H1 (cell line): ENCODE measurements around the gene SPECC1. TPM values are rescaled to one million over a fixed set of nuclear protein-coding genes. Genes with fewer than 3 reads are reported as not detected.

Experiments
- CTCF ChIA-PET: fragments of 300-600 bp; sonication (Branson Sonifier 250); formaldehyde crosslinking; loops from one replicate; lab custom pipeline; 2021; ENCODE audit not compliant: partially characterized antibody; lab: Charles Lee
- POLR2A ChIA-PET: fragments of 300-600 bp; sonication (Branson Sonifier 250); formaldehyde crosslinking; loops from one replicate; lab custom pipeline; 2021; ENCODE audit warnings: inconsistent platforms; ENCODE audit not compliant: partially characterized antibody; lab: Charles Lee
- DNase-seq, 2 experiments: peaks; one replicate each; pipeline versions ENCODE4 v3.0.0 to v3.0.0-alpha.2; 2010 to 2022; ENCODE audit warnings: low spot score in 2 of 2, low read depth in 1 of 2, mixed read lengths in 1 of 2
- FAIRE-seq: peaks from 2 replicates; lab custom pipeline; 2011; peaks lifted over from hg19 to GRCh38; lab: Jason Lieb, UNC
- H2AFZ ChIP-seq: 2 replicates; pipeline ENCODE4 v1.8.1; 2012; ENCODE audit warnings: low read length, inconsistent platforms
- H2AK5ac ChIP-seq: 2 replicates; pipeline ENCODE4 v1.6.1; 2013; ENCODE audit warnings: low read depth, low read length
- H2BK120ac ChIP-seq: replicated peaks from 2 replicates; pipeline ENCODE3; 2013; ENCODE audit warnings: low read depth, low read length, inconsistent platforms
- H2BK12ac ChIP-seq: 2 replicates; pipeline ENCODE4 v1.6.1; 2013; ENCODE audit warnings: low read depth, low read length
- H2BK15ac ChIP-seq: 2 replicates; pipeline ENCODE4 v1.6.1; 2013; ENCODE audit warnings: low read length
- H2BK20ac ChIP-seq: 2 replicates; pipeline ENCODE4 v1.6.1; 2013; ENCODE audit warnings: low read length
- H2BK5ac ChIP-seq: 2 replicates; pipeline ENCODE4 v1.6.1; 2013; ENCODE audit warnings: low read depth, low read length
- H3K14ac ChIP-seq: 2 replicates; pipeline ENCODE4 v1.6.1; 2013; ENCODE audit warnings: inconsistent platforms; ENCODE audit not compliant: insufficient read length
- H3K18ac ChIP-seq: 2 replicates; pipeline ENCODE4 v1.6.1; 2013; ENCODE audit warnings: low read length; ENCODE audit errors: extremely low read depth
- H3K23ac ChIP-seq: 2 replicates; pipeline ENCODE4 v1.6.1; 2013; ENCODE audit warnings: inconsistent platforms; ENCODE audit not compliant: insufficient read length
- H3K23me2 ChIP-seq: 2 replicates; pipeline ENCODE4 v1.6.1; 2013; ENCODE audit warnings: low read depth, low read length
- H3K27ac ChIP-seq: 2 replicates; pipeline ENCODE4 v1.6.1; 2011; ENCODE audit warnings: low read depth, low read length, inconsistent platforms
- H3K27me3 ChIP-seq, 4 experiments: replicated peaks in 1 of 4; 1 replicate in 1 of 4; 2 replicates in 3 of 4; pipeline versions ENCODE4 v1.6.1 to v1.8.1; 2011 to 2013; ENCODE audit warnings: low read length in 3 of 4, mild to moderate bottlenecking in 3 of 4, inconsistent platforms in 2 of 4, mixed read lengths in 2 of 4, moderate library complexity in 1 of 4; ENCODE audit not compliant: control insufficient read depth in 3 of 4, insufficient read depth in 3 of 4; ENCODE audit errors: extremely low read depth in 1 of 4
- H3K36me3 ChIP-seq, 4 experiments: 2 replicates each; pipeline versions ENCODE4 v1.6.1 to v1.8.1; 2011 to 2013; ENCODE audit warnings: mild to moderate bottlenecking in 4 of 4, low read length in 3 of 4, moderate library complexity in 2 of 4, control low read depth in 1 of 4, inconsistent platforms in 1 of 4; ENCODE audit not compliant: insufficient read depth in 4 of 4, control insufficient read depth in 2 of 4
- H3K4ac ChIP-seq: replicated peaks from 2 replicates; pipeline ENCODE3; 2013; ENCODE audit warnings: low read length, low read depth, mixed read lengths, inconsistent platforms; ENCODE audit not compliant: insufficient read length
- H3K4me1 ChIP-seq, 4 experiments: replicated peaks in 1 of 4; 1 replicate in 1 of 4; 2 replicates in 3 of 4; pipeline versions ENCODE4 v1.6.1 to v1.8.1; 2011 to 2013; ENCODE audit warnings: low read length in 3 of 4, inconsistent platforms in 2 of 4, mixed read lengths in 1 of 4; ENCODE audit not compliant: insufficient read depth in 4 of 4, control insufficient read depth in 3 of 4
- H3K4me2 ChIP-seq, 2 experiments: 2 replicates each; pipeline versions ENCODE4 v1.6.1 to v1.8.1; 2011 to 2013; ENCODE audit warnings: low read depth in 2 of 2, low read length in 2 of 2, control low read depth in 1 of 2, inconsistent platforms in 1 of 2, mild to moderate bottlenecking in 1 of 2; ENCODE audit not compliant: insufficient read depth in 1 of 2
- H3K4me3 ChIP-seq, 4 experiments: fragments of 200-600, 300-600 bp in 1 of 4; sonication (generic), shearing (Covaris generic), sonication (Bioruptor Twin) in 1 of 4; 2 replicates each; pipeline versions ENCODE4 v1.5.1 to v1.8.1; 2011 to 2016; ENCODE audit warnings: low read length in 4 of 4, low read depth in 3 of 4, control low read depth in 2 of 4, inconsistent platforms in 2 of 4, mild to moderate bottlenecking in 2 of 4, mixed read lengths in 1 of 4, moderate library complexity in 1 of 4; ENCODE audit not compliant: insufficient read depth in 2 of 4; ENCODE audit errors: extremely low read depth in 1 of 4
- H3K56ac ChIP-seq: replicated peaks from 2 replicates; pipeline ENCODE3; 2013; ENCODE audit warnings: low read depth, mild to moderate bottlenecking, mixed read lengths, low read length, inconsistent platforms; ENCODE audit not compliant: insufficient read length
- H3K79me1 ChIP-seq: 2 replicates; pipeline ENCODE4 v1.6.1; 2013; ENCODE audit warnings: low read depth, low read length, control low read depth
- H3K79me2 ChIP-seq, 2 experiments: 2 replicates each; pipeline versions ENCODE4 v1.6.1 to v1.8.1; 2012 to 2013; ENCODE audit warnings: low read length in 2 of 2, mild to moderate bottlenecking in 2 of 2, inconsistent platforms in 1 of 2; ENCODE audit not compliant: insufficient read depth in 2 of 2, control insufficient read depth in 1 of 2
- H3K9ac ChIP-seq, 4 experiments: replicated peaks in 1 of 4; 1 replicate in 1 of 4; 2 replicates in 3 of 4; pipeline versions ENCODE4 v1.6.1 to v1.8.1; 2011 to 2013; ENCODE audit warnings: low read depth in 3 of 4, low read length in 3 of 4, control low read depth in 2 of 4, mild to moderate bottlenecking in 2 of 4, moderate library complexity in 2 of 4, inconsistent platforms in 1 of 4; ENCODE audit errors: extremely low read depth in 1 of 4
- H3K9me3 ChIP-seq, 2 experiments: 2 replicates each; pipeline versions ENCODE4 v1.6.1 to v1.8.1; 2012 to 2013; ENCODE audit warnings: mild to moderate bottlenecking in 2 of 2, moderate library complexity in 2 of 2, control low read depth in 1 of 2, inconsistent platforms in 1 of 2, low read depth in 1 of 2, low read length in 1 of 2, mixed read lengths in 1 of 2; ENCODE audit not compliant: insufficient read depth in 2 of 2
- H4K20me1 ChIP-seq, 2 experiments: replicated peaks in 1 of 2; 2 replicates each; pipeline versions ENCODE3 to v1.8.1; 2011 to 2013; ENCODE audit warnings: inconsistent platforms in 2 of 2, low read length in 2 of 2, mild to moderate bottlenecking in 1 of 2; ENCODE audit not compliant: insufficient read depth in 2 of 2, control insufficient read depth in 1 of 2
- H4K5ac ChIP-seq: 2 replicates; pipeline ENCODE4 v1.6.1; 2013; ENCODE audit warnings: low read length, low read depth, mixed read lengths, inconsistent platforms; ENCODE audit not compliant: insufficient read length
- H4K8ac ChIP-seq: 2 replicates; pipeline ENCODE4 v1.8.0; 2013; ENCODE audit warnings: mild to moderate bottlenecking, moderate library complexity, low read length, inconsistent platforms; ENCODE audit not compliant: insufficient read depth; ENCODE audit errors: extremely low read depth
- H4K91ac ChIP-seq: replicated peaks from 2 replicates; pipeline ENCODE3; 2013; ENCODE audit warnings: low read length, mixed read lengths, inconsistent platforms; ENCODE audit not compliant: insufficient read length
- BCL11A ChIP-seq, 2 experiments: IDR thresholded peaks; one replicate each; pipeline ENCODE4 v1.6.1; 2011; ENCODE audit warnings: low read depth in 2 of 2, low read length in 2 of 2, mild to moderate bottlenecking in 2 of 2
- BRCA1 ChIP-seq: IDR thresholded peaks from 2 replicates; pipeline ENCODE4 v1.6.1; 2012; ENCODE audit warnings: low read depth, low read length, improper control_type of control experiment
- CEBPB ChIP-seq: IDR thresholded peaks from 2 replicates; pipeline ENCODE4 v1.6.1; 2012; ENCODE audit warnings: low read depth, low read length
- CREB1 ChIP-seq: IDR thresholded peaks from 2 replicates; pipeline ENCODE4 v1.6.1; 2012; ENCODE audit warnings: inconsistent platforms
- E2F6 ChIP-seq: IDR thresholded peaks from 2 replicates; pipeline ENCODE4 v1.6.1; 2012; ENCODE audit warnings: inconsistent platforms
- EGR1 ChIP-seq: IDR thresholded peaks from 2 replicates; pipeline ENCODE4 v1.6.1; 2011; ENCODE audit warnings: low read depth, low read length, borderline replicate concordance
- FOSL1 ChIP-seq: IDR thresholded peaks from 2 replicates; pipeline ENCODE4 v1.6.1; 2011; ENCODE audit warnings: mild to moderate bottlenecking, low read depth, low read length, moderate library complexity; ENCODE audit not compliant: insufficient read depth
- JUND ChIP-seq: IDR thresholded peaks from 2 replicates; pipeline ENCODE4 v1.6.1; 2011; ENCODE audit warnings: mild to moderate bottlenecking, improper control_type of control experiment, low read length
- NANOG ChIP-seq: IDR thresholded peaks from 2 replicates; pipeline ENCODE4 v1.6.1; 2011; ENCODE audit warnings: low read length, low read depth, mild to moderate bottlenecking, inconsistent platforms; ENCODE audit not compliant: insufficient read depth, poor library complexity, severe bottlenecking
- RNF2 ChIP-seq: fragments of 200-900, 300-1000 bp; sonication (generic); IDR thresholded peaks from 2 replicates; pipeline ENCODE4 v1.7.1; 2016; ENCODE audit warnings: borderline replicate concordance, low read depth, mild to moderate bottlenecking, antibody characterized with exemption, low read length; ENCODE audit not compliant: poor library complexity, severe bottlenecking; ENCODE audit errors: missing control alignments
- SAP30 ChIP-seq: fragments of 300-600 bp; sonication (generic); IDR thresholded peaks from 2 replicates; pipeline ENCODE4 v1.7.1; 2012; ENCODE audit warnings: low read length, moderate library complexity, mild to moderate bottlenecking, inconsistent platforms; ENCODE audit not compliant: insufficient read depth, insufficient replicate concordance
- TAF1 ChIP-seq: IDR thresholded peaks from 2 replicates; pipeline ENCODE4 v1.6.1; 2011; ENCODE audit warnings: mild to moderate bottlenecking, low read depth, low read length
- TEAD4 ChIP-seq: IDR thresholded peaks from 2 replicates; pipeline ENCODE4 v1.6.1; 2012; ENCODE audit warnings: low read depth, low read length, inconsistent platforms, mixed read lengths
- YY1 ChIP-seq: IDR thresholded peaks from 2 replicates; pipeline ENCODE4 v1.6.1; 2011; ENCODE audit warnings: low read depth, mild to moderate bottlenecking, low read length
- WGBS, 2 experiments: shearing (Covaris generic) in 1 of 2; methylation state at CpG; one replicate each; pipeline versions ENCODE4 v1.1.6 to v1.1.7; 2013 to 2015; ENCODE audit warnings: low lambda C conversion rate in 2 of 2, mixed read lengths in 2 of 2, inconsistent platforms in 1 of 2, low coverage in 1 of 2, missing lambda C conversion rate in 1 of 2; ENCODE audit not compliant: insufficient replicate concordance in 2 of 2, insufficient coverage in 1 of 2, insufficient read length in 1 of 2; ENCODE audit errors: extremely low coverage in 1 of 2, missing lambda C conversion rate in 1 of 2; 5-methylcytosine and 5-hydroxymethylcytosine counted together
- polyA plus RNA-seq, 7 experiments: library from polyadenylated mRNA; depleted of rRNA in 3 of 7; stranded (reverse) in 5 of 7; unstranded in 2 of 7; fragments of >200 nt in 5 of 7; fragments of 200-250 nt in 2 of 7; gene quantifications; 1 replicate in 5 of 7; 2 replicates in 1 of 7; 4 replicates in 1 of 7; pipeline versions ENCODE4 v1.2.1 to v1.2.3, GENCODE V29; 2011 to 2013; ENCODE audit warnings: missing spikeins in 2 of 7, mixed read lengths in 2 of 7
- total RNA-seq: library from RNA; stranded (reverse); fragmentation: NEBNext Ultra II Directional; extraction: Animal tissue kit (Norgen Biotek cat#: 25700); gene quantifications from 2 replicates; pipeline ENCODE4 v1.2.1, GENCODE V29; 2021

The SPECC1 gene
- total and polyA plus RNA-seq, 2 of the 8 experiments (the other 6 are each of a cell fraction or from before 2014, with no cell fraction given), result 35.8 to 87.9 TPM

DNA sequence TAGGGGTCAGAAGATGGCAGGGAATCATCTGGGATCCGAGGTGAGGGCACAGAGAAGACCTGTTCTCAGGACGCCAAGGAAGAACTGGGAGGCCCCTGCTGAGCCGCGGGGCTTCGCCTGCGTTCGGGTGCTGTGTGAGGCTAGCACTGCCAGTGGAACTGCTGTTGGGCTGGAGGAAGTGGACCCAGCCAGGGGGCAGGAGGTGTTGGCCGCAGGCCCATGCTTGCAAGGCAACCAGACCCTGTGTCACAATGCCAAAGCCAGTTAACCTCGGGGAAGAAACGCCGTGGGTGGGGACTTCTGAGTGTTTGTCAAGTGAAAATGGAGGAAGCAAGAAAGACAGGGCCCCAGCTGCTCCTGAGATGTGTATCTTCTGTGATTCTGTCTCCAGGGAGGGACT is 272.7 kb downstream of the SPECC1 start:
- H2BK120ac ChIP-seq, result no peak overlapping the region
- H2BK20ac ChIP-seq, result no peak overlapping the region
- no peak overlapping the region for H3K56ac ChIP-seq
- no peaks in the 10 kb centered on the region for H3K9me3 ChIP-seq
- no peak overlapping the region for H3K27ac ChIP-seq
- H3K23ac ChIP-seq, result no peak overlapping the region
- no peak overlapping the region for H2AFZ ChIP-seq
- WGBS, 2 experiments, result 96% methylated on average over 11 of the region's 11 CpGs; no CpG with 5 or more reads in 1 of the 2 experiments
- H2BK12ac ChIP-seq, result no peak overlapping the region
- no peak overlapping the region for H3K14ac ChIP-seq
- H2AK5ac ChIP-seq, result no peak overlapping the region
- H4K5ac ChIP-seq, result no peak overlapping the region
- no peak overlapping the region for H4K8ac ChIP-seq
- no peaks in the 10 kb centered on the region for H4K20me1 ChIP-seq
- no peaks in the 10 kb centered on the region for H3K27me3 ChIP-seq
- no peaks in the 10 kb centered on the region for H3K79me2 ChIP-seq
- H3K4me3 ChIP-seq, result no peak overlapping the region
- H3K4me2 ChIP-seq, result no peak overlapping the region
- CTCF ChIA-PET, result interaction anchor here (1.5 kb wide), 1 partner anchor 160 kb away, joined by 3 read pairs; no protein-coding TSS in a partner anchor
- no peak overlapping the region for H2BK15ac ChIP-seq
- H3K4ac ChIP-seq, result no peak overlapping the region
- DNase-seq (no peak), FAIRE-seq (no peak)
- H4K91ac ChIP-seq, result no peak overlapping the region
- H3K9ac ChIP-seq, result no peak overlapping the region
- POLR2A ChIA-PET, result no interaction called here
- H3K36me3 ChIP-seq, result peaks cover 0 to 2% (median 1%) of the 10 kb centered on the region in 4 experiments; a peak in 5 of 8 replicates
- no peak overlapping the region for H3K18ac ChIP-seq
- H3K23me2 ChIP-seq, result no peaks in the 10 kb centered on the region
- no peak overlapping the region for H2BK5ac ChIP-seq
- no peaks in the 10 kb centered on the region; the same call in 1 of the 2 replicates for H3K79me1 ChIP-seq
- no peaks in the 10 kb centered on the region for H3K4me1 ChIP-seq
- TF ChIP-seq E2F6 (no peak), TEAD4 (no peak), CEBPB (no peak), NANOG (no peak), SAP30 (no peak), JUND (no peak), RNF2 (no peak), CREB1 (no peak), BRCA1 (no peak), YY1 (no peak), FOSL1 (no peak), BCL11A (IDR thresholded peaks at IDR 0.05; ENCODE audit: low read depth in 2 of 2, low read length in 2 of 2) (no peak), EGR1 (no peak), TAF1 (no peak)
